NB4 (cell line): Measurements from ENCODE around the gene B4GALT5.

Source experiments
- CTCF ChIP-seq: IDR thresholded peaks from one replicate; pipeline ENCODE4 v1.5.1; 2012; ENCODE audit warnings: low read depth, low read length
- MYC ChIP-seq: IDR thresholded peaks from 2 replicates; pipeline ENCODE4 v1.6.1; 2011; ENCODE audit warnings: low read depth, low read length

GRCh38 chr20:49593466-49594142 lies 120.1 kb downstream of the B4GALT5 start:
- TF ChIP-seq CTCF (no peak), MYC (no peak)
